ENCODE results near the gene ATG101. TPM values are rescaled to one million over a fixed set of nuclear protein-coding genes. Genes with fewer than 3 reads are reported as not detected.
A peak's percentile ranks its signal among the peaks of the same experiment; 100 is the strongest.

Gene ATG101
- total RNA-seq, 1 donor from 2014 or later: 34.4 TPM

DNA sequence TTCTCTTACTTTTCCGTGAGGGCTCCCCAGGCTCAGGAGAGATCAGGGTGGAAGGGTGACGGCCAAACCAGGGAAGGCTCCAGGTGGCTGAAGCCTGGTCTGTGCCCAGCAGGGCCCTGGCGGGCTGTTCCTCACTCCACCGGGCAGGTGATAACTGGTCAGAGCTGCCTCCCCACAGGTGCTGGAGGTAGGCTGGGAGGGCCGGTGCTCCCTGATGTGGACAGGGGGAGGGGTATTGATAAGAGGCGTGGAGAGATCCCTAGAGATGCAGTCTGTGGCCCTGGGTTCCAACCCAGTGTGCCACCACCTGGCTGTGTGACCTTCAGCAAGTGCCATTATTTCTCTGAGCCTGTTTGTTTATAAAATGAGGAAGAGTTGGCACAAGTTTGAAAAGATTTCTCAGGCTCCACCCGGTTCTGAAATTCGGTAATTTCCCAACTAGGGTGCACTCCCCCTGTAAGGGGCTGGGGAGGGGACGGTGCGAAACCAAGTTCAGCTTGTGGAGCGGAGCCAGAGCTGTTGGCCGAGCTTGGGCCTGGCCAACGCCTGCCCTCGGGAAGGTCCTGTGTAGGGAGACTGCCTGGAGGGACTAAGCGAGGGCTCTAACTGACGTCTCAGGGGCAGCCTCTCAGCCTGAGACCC, 19.5 kb upstream of the ATG101 start:
- H3K36me3 ChIP-seq (ENCODE audit: control insufficient read depth in 3 of 3, insufficient read depth in 3 of 3, low read length in 3 of 3): peaks cover under 1 to 45% (median 14%) of the 10 kb centered on the region in 3 donors
- H3K27ac ChIP-seq (ENCODE audit: low read depth, low read length): peak overlapping the region; percentile 99
- peaks cover 73 to 91% (median 87%) of the 10 kb centered on the region in 3 donors for H3K4me1 ChIP-seq (ENCODE audit: control insufficient read depth in 3 of 3, insufficient read depth in 3 of 3, low read length in 3 of 3)
- no peaks in the 10 kb centered on the region for H3K27me3 ChIP-seq (ENCODE audit: control insufficient read depth in 3 of 3, insufficient read depth in 3 of 3, low read length in 3 of 3)
- peak overlapping the region; percentile 80 to 89 (median 87) for H3K4me3 ChIP-seq (ENCODE audit: low read length in 3 of 3)
- H3K9ac ChIP-seq (ENCODE audit: low read depth in 1 of 3, low read length in 3 of 3): peak overlapping the region; percentile 99
- no peaks in the 10 kb centered on the region for H3K9me3 ChIP-seq (ENCODE audit: control insufficient read depth in 3 of 3, low read length in 3 of 3)

DNA sequence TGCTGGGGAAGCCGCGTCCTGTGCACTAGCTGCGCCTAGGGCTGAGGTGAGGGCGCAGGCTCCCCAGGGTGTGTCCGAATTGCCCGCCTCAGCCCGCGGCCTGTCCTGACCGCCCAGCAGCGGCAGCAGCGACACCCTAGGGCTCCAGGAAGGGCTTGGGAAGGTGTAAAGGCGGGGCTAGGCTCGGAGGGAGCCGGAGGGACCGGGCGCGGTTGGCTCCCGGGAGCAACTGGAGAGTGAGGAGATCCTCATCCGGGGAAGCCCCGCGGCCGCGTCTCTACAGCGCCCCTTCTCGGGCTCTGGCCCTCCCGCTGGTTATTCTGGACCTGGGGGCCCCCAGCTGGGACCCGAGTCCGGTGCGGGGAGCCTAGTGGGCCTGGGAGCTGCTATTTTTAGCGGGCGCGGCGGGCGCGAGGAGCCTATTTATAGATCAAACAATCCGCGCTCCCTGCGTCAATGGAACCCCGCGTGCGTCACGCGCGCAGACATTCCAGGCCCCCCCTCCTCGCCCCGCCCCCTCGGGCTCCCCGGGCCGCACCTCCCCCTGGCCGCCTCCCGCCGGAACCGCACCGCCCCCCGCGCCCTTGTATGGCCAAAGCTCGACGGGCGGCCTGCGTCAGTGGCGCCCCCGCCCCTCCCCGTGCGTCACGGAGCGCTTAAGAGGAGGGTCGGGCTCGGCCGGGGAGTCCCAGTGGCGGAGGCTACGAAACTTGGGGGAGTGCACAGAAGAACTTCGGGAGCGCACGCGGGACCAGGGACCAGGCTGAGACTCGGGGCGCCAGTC, 18.8 kb upstream of the ATG101 start, which contains the start of gene NR4A1:
NR4A1 (plus strand) TSS at position 685 of the 784 bp plus-strand sequence. CDS start 2,887 bp downstream, outside the sequence.
- no peaks in the 10 kb centered on the region for H3K9me3 ChIP-seq (ENCODE audit: control insufficient read depth in 3 of 3, low read length in 3 of 3)
- H3K9ac ChIP-seq (ENCODE audit: low read depth in 1 of 3, low read length in 3 of 3): peak within 1 kb of the TSS; percentile 99
- H3K36me3 ChIP-seq (ENCODE audit: control insufficient read depth in 3 of 3, insufficient read depth in 3 of 3, low read length in 3 of 3): peaks cover 4 to 43% (median 18%) of the 10 kb centered on the region in 3 donors
- no peaks in the 10 kb centered on the region for H3K27me3 ChIP-seq (ENCODE audit: control insufficient read depth in 3 of 3, insufficient read depth in 3 of 3, low read length in 3 of 3)
- H3K4me3 ChIP-seq (ENCODE audit: low read length in 3 of 3): peak within 1 kb of the TSS; percentile 83 to 95 (median 95)
- peaks cover 70 to 88% (median 81%) of the 10 kb centered on the region in 3 donors for H3K4me1 ChIP-seq (ENCODE audit: control insufficient read depth in 3 of 3, insufficient read depth in 3 of 3, low read length in 3 of 3)
- H3K27ac ChIP-seq (ENCODE audit: low read depth, low read length): peak within 1 kb of the TSS; percentile 99

DNA sequence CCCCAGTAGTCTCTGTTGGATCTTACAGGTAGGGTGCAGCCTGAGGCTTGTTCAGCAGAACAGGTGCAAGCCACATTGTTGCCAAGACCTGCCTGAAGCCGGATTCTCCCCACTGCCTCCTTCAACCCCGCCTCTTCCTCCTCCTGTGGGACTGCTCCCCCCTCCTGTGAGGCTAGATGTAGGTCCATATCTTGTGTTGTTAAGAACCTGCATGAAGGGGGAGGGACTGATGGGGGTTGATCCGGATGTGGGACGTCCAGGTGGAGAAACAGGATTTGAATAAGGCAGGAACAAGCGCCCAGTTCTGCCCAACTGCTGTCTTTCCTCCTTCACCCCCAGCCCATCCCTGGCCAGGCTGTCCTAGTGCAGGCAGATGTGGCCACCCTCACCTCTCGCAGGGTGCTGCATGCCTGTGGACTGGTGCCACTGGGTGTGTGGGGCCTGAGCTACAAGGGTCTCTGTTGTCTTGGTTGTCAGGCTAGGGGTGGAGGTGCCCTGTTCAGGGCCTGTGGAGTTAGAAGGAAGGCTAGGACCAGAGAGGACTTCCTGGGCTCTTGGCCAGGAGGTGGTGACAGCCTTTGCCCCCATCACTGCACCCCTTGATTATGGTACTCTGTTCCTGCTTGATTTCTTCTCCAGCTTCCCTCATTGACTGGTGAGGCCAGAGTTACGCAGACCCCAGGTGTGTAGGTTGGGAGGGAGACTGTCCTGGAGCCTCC, 17.2 kb upstream of the ATG101 start:
- no peaks in the 10 kb centered on the region for H3K9me3 ChIP-seq (ENCODE audit: control insufficient read depth in 3 of 3, low read length in 3 of 3)
- H3K4me3 ChIP-seq (ENCODE audit: low read length in 3 of 3): peak overlapping the region; percentile 83 to 95 (median 95)
- H3K27ac ChIP-seq (ENCODE audit: low read depth, low read length): peak overlapping the region; percentile 99
- H3K27me3 ChIP-seq (ENCODE audit: control insufficient read depth in 3 of 3, insufficient read depth in 3 of 3, low read length in 3 of 3): no peaks in the 10 kb centered on the region
- H3K9ac ChIP-seq (ENCODE audit: low read depth in 1 of 3, low read length in 3 of 3): peak overlapping the region; percentile 71 to 95 (median 86)
- peaks cover 21 to 47% (median 30%) of the 10 kb centered on the region in 3 donors for H3K36me3 ChIP-seq (ENCODE audit: control insufficient read depth in 3 of 3, insufficient read depth in 3 of 3, low read length in 3 of 3)
- peaks cover 63 to 88% (median 82%) of the 10 kb centered on the region in 3 donors for H3K4me1 ChIP-seq (ENCODE audit: control insufficient read depth in 3 of 3, insufficient read depth in 3 of 3, low read length in 3 of 3)

DNA sequence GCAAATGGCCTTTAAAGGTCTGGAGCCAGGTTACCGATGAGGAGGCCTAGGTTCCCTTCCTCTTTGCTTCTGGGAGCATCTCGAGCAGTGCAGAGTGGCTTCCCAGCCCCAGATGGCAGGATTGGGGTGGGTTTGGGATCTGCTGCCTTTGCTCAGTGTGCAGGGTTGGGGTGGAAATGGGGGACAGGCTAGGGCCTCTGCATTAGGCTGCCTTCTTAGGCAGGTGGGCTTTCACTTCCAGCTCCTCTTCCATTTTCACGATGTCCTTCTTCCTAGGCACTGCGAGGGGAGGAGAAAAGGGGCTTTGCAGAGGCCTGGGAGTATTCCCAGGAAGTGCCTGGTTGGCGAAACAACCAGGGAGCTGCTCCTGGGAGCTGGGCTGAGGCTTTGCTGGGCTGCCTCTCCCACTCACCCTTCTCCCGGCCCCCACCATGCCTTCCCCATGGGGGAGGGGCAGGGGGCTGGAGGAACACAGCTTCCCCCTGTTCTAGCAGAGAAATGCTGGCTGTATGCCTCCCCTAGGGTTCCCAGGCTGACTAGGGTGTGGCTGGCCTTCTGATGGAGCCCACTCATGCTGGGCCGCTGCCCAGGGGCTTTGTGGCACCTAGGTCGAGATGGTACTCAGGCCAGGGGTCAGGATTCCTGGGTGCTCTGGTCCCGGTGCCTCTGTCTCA, 16.1 kb upstream of the ATG101 start:
- peaks cover 27 to 56% (median 38%) of the 10 kb centered on the region in 3 donors for H3K36me3 ChIP-seq (ENCODE audit: control insufficient read depth in 3 of 3, insufficient read depth in 3 of 3, low read length in 3 of 3)

DNA sequence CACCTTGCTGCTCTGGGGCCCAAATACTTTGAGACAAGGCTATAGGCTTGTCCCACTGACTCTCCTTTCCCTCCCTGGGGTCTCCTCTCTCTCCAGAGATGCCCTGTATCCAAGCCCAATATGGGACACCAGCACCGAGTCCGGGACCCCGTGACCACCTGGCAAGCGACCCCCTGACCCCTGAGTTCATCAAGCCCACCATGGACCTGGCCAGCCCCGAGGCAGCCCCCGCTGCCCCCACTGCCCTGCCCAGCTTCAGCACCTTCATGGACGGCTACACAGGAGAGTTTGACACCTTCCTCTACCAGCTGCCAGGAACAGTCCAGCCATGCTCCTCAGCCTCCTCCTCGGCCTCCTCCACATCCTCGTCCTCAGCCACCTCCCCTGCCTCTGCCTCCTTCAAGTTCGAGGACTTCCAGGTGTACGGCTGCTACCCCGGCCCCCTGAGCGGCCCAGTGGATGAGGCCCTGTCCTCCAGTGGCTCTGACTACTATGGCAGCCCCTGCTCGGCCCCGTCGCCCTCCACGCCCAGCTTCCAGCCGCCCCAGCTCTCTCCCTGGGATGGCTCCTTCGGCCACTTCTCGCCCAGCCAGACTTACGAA, 15.4 kb upstream of the ATG101 start:
- H3K4me3 ChIP-seq (ENCODE audit: low read length in 3 of 3): peak overlapping the region in 1 of 3 donors; percentile 83
- peaks cover 33 to 61% (median 41%) of the 10 kb centered on the region in 3 donors for H3K36me3 ChIP-seq (ENCODE audit: control insufficient read depth in 3 of 3, insufficient read depth in 3 of 3, low read length in 3 of 3)
- H3K27ac ChIP-seq (ENCODE audit: low read depth, low read length): peak overlapping the region; percentile 99

More for the DNA sequence above, 16.1 kb upstream of the ATG101 start:
- Histone ChIP-seq H3K4me1 (ENCODE audit: control insufficient read depth in 3 of 3, insufficient read depth in 3 of 3, low read length in 3 of 3) (peaks cover 59 to 84% (median 78%) of the 10 kb centered on the region in 3 donors), H3K4me3 (ENCODE audit: low read length in 3 of 3) (peak overlapping the region; percentile 5 to 95 (median 83)), H3K9ac (ENCODE audit: low read depth in 1 of 3, low read length in 3 of 3) (peak overlapping the region; percentile 71 to 95 (median 86)), H3K27ac (ENCODE audit: low read depth, low read length) (peak overlapping the region; percentile 99), H3K9me3 (ENCODE audit: control insufficient read depth in 3 of 3, low read length in 3 of 3) (no peaks in the 10 kb centered on the region), H3K27me3 (ENCODE audit: control insufficient read depth in 3 of 3, insufficient read depth in 3 of 3, low read length in 3 of 3) (no peaks in the 10 kb centered on the region)

DNA sequence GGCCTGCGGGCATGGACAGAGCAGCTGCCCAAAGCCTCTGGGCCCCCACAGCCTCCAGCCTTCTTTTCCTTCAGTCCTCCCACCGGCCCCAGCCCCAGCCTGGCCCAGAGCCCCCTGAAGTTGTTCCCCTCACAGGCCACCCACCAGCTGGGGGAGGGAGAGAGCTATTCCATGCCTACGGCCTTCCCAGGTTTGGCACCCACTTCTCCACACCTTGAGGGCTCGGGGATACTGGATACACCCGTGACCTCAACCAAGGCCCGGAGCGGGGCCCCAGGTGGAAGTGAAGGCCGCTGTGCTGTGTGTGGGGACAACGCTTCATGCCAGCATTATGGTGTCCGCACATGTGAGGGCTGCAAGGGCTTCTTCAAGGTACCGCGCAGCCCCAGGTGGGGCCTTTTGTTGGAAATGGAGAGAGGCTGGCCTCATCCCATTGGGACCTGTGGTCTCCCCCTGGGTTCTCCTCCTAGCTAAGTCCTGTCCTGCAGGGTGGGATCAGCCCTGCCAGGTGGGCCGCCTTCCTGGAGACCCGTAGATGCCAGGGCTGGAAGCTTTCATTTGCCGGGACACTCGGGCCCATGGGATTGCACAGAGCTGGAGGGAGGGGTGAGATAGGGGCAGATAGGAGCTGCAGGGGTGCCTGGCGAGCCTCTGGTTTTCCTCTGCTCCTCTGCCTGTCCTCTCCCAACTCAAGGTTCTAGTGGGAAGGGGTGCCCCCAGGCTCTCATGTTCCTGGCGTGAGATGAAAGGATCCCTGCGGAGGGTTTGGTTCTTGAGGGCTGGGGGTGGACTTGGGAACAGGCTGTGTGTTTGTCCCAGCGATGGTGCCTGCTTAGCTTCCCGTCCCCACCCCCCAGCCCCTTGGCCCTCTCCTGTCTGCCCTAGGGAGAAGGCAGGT, 14.7 kb upstream of the ATG101 start:
- H3K9me3 ChIP-seq (ENCODE audit: control insufficient read depth in 3 of 3, low read length in 3 of 3): no peaks in the 10 kb centered on the region
- peaks cover 36 to 68% (median 41%) of the 10 kb centered on the region in 3 donors for H3K36me3 ChIP-seq (ENCODE audit: control insufficient read depth in 3 of 3, insufficient read depth in 3 of 3, low read length in 3 of 3)
- no peak overlapping the region for H3K4me3 ChIP-seq (ENCODE audit: low read length in 3 of 3)
- no peaks in the 10 kb centered on the region for H3K27me3 ChIP-seq (ENCODE audit: control insufficient read depth in 3 of 3, insufficient read depth in 3 of 3, low read length in 3 of 3)
- H3K9ac ChIP-seq (ENCODE audit: low read depth in 1 of 3, low read length in 3 of 3): peak overlapping the region in 2 of 3 donors; percentile 19 to 33
- H3K27ac ChIP-seq (ENCODE audit: low read depth, low read length): peak overlapping the region; percentile 99
- peaks cover 45 to 74% (median 66%) of the 10 kb centered on the region in 3 donors for H3K4me1 ChIP-seq (ENCODE audit: control insufficient read depth in 3 of 3, insufficient read depth in 3 of 3, low read length in 3 of 3)

More for the DNA sequence above, 15.4 kb upstream of the ATG101 start:
- Histone ChIP-seq H3K9me3 (ENCODE audit: control insufficient read depth in 3 of 3, low read length in 3 of 3) (no peaks in the 10 kb centered on the region), H3K27me3 (ENCODE audit: control insufficient read depth in 3 of 3, insufficient read depth in 3 of 3, low read length in 3 of 3) (no peaks in the 10 kb centered on the region), H3K9ac (ENCODE audit: low read depth in 1 of 3, low read length in 3 of 3) (peak overlapping the region in 2 of 3 donors; percentile 1 to 95), H3K4me1 (ENCODE audit: control insufficient read depth in 3 of 3, insufficient read depth in 3 of 3, low read length in 3 of 3) (peaks cover 53 to 81% (median 74%) of the 10 kb centered on the region in 3 donors)

DNA sequence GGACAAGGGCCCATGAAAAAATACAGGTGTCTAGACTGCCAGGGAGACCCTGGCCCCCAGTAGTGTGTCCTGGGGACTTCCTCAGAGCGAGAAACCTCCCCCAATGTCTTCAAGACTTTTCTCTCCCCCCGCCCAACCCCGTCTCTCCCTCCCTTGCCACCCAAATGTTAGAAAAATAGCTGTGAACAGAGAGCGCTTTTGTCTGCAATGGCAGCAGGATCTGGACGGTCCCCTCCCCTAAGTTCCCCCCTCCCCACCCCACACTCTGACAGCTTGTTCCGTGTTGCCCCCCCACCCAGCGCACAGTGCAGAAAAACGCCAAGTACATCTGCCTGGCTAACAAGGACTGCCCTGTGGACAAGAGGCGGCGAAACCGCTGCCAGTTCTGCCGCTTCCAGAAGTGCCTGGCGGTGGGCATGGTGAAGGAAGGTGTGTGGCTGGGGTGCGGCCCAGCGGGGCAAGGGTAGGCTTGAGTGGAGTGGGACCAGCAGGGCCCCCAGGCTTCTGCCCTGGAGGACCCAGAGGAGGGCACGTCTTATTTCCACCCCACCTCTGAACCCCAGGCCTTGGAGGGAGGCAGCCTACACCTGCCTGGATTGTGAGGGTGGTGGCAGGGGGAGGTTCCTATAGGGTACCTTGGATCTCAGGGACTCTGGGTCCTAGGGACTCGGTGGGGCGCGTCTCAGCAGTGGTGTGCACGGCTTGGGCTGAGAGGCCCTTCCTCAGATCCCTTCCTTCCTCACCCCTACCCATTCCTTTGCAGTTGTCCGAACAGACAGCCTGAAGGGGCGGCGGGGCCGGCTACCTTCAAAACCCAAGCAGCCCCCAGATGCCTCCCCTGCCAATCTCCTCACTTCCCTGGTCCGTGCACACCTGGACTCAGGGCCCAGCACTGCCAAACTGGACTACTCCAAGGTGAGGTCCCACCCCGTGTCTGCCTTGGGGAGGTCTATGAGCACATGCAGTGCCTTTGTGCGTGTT, 13.8 kb upstream of the ATG101 start:
- H3K9ac ChIP-seq (ENCODE audit: low read depth in 1 of 3, low read length in 3 of 3): peak overlapping the region in 2 of 3 donors; percentile 25 to 45
- no peak overlapping the region for H3K4me3 ChIP-seq (ENCODE audit: low read length in 3 of 3)
- no peaks in the 10 kb centered on the region for H3K9me3 ChIP-seq (ENCODE audit: control insufficient read depth in 3 of 3, low read length in 3 of 3)
- H3K36me3 ChIP-seq (ENCODE audit: control insufficient read depth in 3 of 3, insufficient read depth in 3 of 3, low read length in 3 of 3): peaks cover 36 to 69% (median 41%) of the 10 kb centered on the region in 3 donors
- peak overlapping the region; percentile 99 for H3K27ac ChIP-seq (ENCODE audit: low read depth, low read length)
- H3K4me1 ChIP-seq (ENCODE audit: control insufficient read depth in 3 of 3, insufficient read depth in 3 of 3, low read length in 3 of 3): peaks cover 39 to 66% (median 60%) of the 10 kb centered on the region in 3 donors
- H3K27me3 ChIP-seq (ENCODE audit: control insufficient read depth in 3 of 3, insufficient read depth in 3 of 3, low read length in 3 of 3): no peaks in the 10 kb centered on the region

All from skeletal muscle tissue (tissue), 4 donors.